Astrocyte of the spinal cord (primary cell): ENCODE data around the gene SUGP1.

ENCODE experiments used
- DNase-seq: peaks from one replicate; pipeline ENCODE4 v3.0.0; 2011; ENCODE audit warnings: low read depth, low spot score
- H3K4me3 ChIP-seq: 2 replicates; pipeline ENCODE4 v1.5.1; 2011; ENCODE audit warnings: low read depth, mild to moderate bottlenecking, low read length, moderate library complexity
- CTCF ChIP-seq: IDR thresholded peaks from 2 replicates; pipeline ENCODE4 v1.5.1; 2012; ENCODE audit warnings: low read depth, mild to moderate bottlenecking, low read length, inconsistent platforms
- in situ Hi-C: cut with HindIII; loops from 2 replicates; pipeline ENCODE4 v1.10.0; 2017; ENCODE audit warnings: low sequenced_read_pairs

The SUGP1 gene

GRCh38 chr19:19348266-19348665, 28.0 kb upstream of the SUGP1 start:
- no peak for DNase-seq
- no peak for TF ChIP-seq CTCF
- in situ Hi-C loops, result no loop called here
- H3K4me3 ChIP-seq, result no peak overlapping the region

DNA sequence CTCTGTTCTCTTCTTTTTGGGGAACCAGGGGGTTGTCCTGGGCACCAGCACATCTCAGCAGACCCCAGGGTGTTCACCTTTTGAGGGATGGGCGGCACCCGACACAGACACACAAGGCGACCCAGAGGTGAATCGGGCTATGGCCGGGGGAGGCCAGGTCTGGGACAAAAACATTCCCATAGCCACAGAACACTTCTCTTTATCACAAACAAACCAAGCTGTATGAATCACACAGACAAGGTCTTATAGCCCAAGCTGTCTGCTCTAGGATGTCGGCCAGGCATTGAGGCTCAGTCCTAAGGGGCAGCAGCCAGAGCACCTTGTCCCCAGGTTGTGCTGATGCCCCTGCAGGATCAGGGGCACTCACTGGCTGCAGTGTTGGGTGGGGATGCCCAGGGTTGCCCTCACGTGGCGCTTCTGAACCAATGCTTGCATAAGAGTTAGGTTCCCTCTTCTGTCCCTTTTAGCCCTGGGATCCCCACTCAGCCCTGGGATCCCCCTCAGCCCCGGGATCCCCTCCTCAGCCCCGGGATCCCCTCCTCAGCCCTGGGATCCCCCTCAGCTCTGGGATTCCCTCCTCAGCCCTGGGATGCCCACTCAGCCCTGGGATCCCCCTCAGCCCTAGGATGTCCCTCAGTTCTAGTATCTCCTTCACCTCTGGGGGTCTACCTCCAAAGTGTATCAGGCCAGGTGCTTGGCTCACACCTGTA, 27.2 kb upstream of the SUGP1 start:
- DNase-seq, result no peak
- in situ Hi-C loops, result no loop called here
- no peak overlapping the region for H3K4me3 ChIP-seq
- no peak for TF ChIP-seq CTCF

GRCh38 chr19:19345970-19346369, 25.7 kb upstream of the SUGP1 start:
- in situ Hi-C loops, result no loop called here
- no peak for TF ChIP-seq CTCF
- DNase-seq, result no peak
- no peak overlapping the region for H3K4me3 ChIP-seq

DNA sequence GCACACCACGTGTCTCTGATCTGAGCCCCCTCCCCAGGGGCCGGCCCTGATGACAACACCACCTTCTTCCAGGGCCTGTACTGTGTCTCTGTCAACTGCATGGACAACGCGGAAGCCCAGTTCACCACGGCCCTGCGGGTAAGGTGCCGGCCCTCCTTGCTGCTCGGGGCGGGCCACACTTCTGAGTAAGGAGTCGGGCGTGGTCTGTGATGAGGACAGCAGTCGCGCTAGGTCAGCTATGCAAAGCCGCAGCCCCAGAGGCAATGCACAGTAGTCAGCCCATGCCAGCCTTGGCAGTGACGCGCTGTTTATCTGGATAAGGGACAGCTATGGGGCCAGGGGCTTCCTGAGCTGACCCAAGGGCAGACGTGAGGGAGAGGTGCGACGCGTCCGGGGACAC, 24.9 kb upstream of the SUGP1 start:
- no peak overlapping the region for H3K4me3 ChIP-seq
- no peak for DNase-seq
- in situ Hi-C loops, result no loop called here
- TF ChIP-seq CTCF, result no peak

DNA sequence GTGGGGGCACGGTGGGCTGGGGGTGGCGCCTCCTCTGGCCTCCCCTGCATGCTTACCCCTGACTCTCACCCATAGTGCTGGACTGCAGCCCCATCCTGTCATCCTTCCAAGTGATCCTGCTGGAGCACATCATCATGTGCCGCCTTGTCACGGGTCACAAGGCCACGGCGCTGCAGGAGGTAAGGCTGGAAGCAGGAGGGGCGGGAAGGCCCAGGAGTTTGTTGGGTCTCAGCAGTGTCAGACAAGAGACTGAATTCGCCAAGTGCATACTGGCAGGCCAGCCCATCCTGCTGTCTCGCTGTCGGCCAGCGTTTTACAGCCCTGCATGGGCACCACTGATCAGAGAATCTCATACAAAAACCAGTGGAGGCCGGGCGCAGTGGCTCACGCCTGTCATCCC, 23.5 kb upstream of the SUGP1 start:
- in situ Hi-C loops, result no loop called here
- H3K4me3 ChIP-seq, result no peak overlapping the region
- TF ChIP-seq CTCF, result no peak
- DNase-seq, result no peak

- no peak for DNase-seq
- no peak for TF ChIP-seq CTCF
- H3K4me3 ChIP-seq, result no peak overlapping the region
- in situ Hi-C loops, result no loop called here
Observed at GRCh38 chr19:19343016-19343362, 22.7 kb upstream of the SUGP1 start.
